HepG2 (cell line): ENCODE data around the gene TNPO3. TPM values are rescaled to one million over a fixed set of nuclear protein-coding genes. Genes with fewer than 3 reads are reported as not detected.

Experiments used
- HOXA5 ChIP-seq: sonication (generic); formaldehyde crosslinking; IDR thresholded peaks from 2 replicates; pipeline ENCODE4 v1.4.0; 2020; ENCODE audit warnings: missing genetic modification reagents
- MBNL3 ChIP-seq: fragments of 250-450 bp; sonication (Bioruptor Pico); conservative IDR thresholded peaks from 2 replicates; pipeline ENCODE4 v1.8.0; 2022; ENCODE audit warnings: mild to moderate bottlenecking, inconsistent platforms
- MYNN ChIP-seq: sonication (generic); formaldehyde crosslinking; IDR thresholded peaks from 2 replicates; pipeline ENCODE4 v1.4.0; 2020; ENCODE audit warnings: mild to moderate bottlenecking, low read depth, missing genetic modification reagents
- NONO ChIP-seq, 2 experiments: fragments of 450-650 bp in 1 of 2; sonication (generic) in 1 of 2; formaldehyde crosslinking in 1 of 2; IDR thresholded peaks in 1 of 2; conservative IDR thresholded peaks in 1 of 2; 2 replicates each; pipeline versions ENCODE4 v1.6.1 to v1.8.0; 2017 to 2022; ENCODE audit warnings: mild to moderate bottlenecking in 1 of 2, missing genetic modification reagents in 1 of 2, moderate library complexity in 1 of 2
- POLR2A ChIP-seq, 2 experiments: IDR thresholded peaks; 2 replicates each; pipeline ENCODE4 v1.6.1; 2011; ENCODE audit warnings: low read depth in 2 of 2, low read length in 2 of 2, mild to moderate bottlenecking in 1 of 2, moderate library complexity in 1 of 2; ENCODE audit not compliant: insufficient read depth in 1 of 2
- RBFOX2 ChIP-seq: fragments of 200-400 bp; formaldehyde crosslinking; IDR thresholded peaks from 2 replicates; pipeline ENCODE4 v1.6.1; 2017; ENCODE audit warnings: low read depth, mild to moderate bottlenecking, low read length
- RFX5 ChIP-seq: IDR thresholded peaks from 2 replicates; pipeline ENCODE4 v1.6.1; 2011; ENCODE audit warnings: low read depth, low read length, improper control_type of control experiment
- YY1 ChIP-seq: IDR thresholded peaks from 2 replicates; pipeline ENCODE4 v1.6.1; 2011; ENCODE audit warnings: low read length, low read depth, moderate library complexity, mild to moderate bottlenecking; ENCODE audit not compliant: insufficient read depth, insufficient replicate concordance
- ZNF552 ChIP-seq: sonication (generic); formaldehyde crosslinking; IDR thresholded peaks from 2 replicates; pipeline ENCODE4 v1.9.0; 2022; ENCODE audit warnings: missing genetic modification reagents, mild to moderate bottlenecking, borderline replicate concordance
- ZNF567 ChIP-seq: sonication (generic); formaldehyde crosslinking; IDR thresholded peaks from 2 replicates; pipeline ENCODE4 v1.8.1; 2023; ENCODE audit warnings: mild to moderate bottlenecking, missing genetic modification reagents, borderline replicate concordance
- ZNF615 ChIP-seq: sonication (generic); formaldehyde crosslinking; IDR thresholded peaks from 2 replicates; pipeline ENCODE4 v1.5.0; 2020; ENCODE audit warnings: mild to moderate bottlenecking, missing genetic modification reagents, borderline replicate concordance
- ZNF841 ChIP-seq: sonication (generic); formaldehyde crosslinking; IDR thresholded peaks from 2 replicates; pipeline ENCODE4 v1.8.1; 2023; ENCODE audit warnings: missing genetic modification reagents, borderline replicate concordance
- polyA plus RNA-seq, 8 experiments: library from polyadenylated mRNA; depleted of rRNA in 3 of 8; stranded (reverse) in 7 of 8; unstranded in 1 of 8; fragments of >200 nt; fragmentation: Illumina TruSeq in 4 of 8; extraction: Trizol in 4 of 8; gene quantifications; 2 replicates each; pipeline versions ENCODE4 v1.2.1 to v1.2.3, GENCODE V29; 2011 to 2016; ENCODE audit warnings: low read depth in 4 of 8, missing spikeins in 1 of 8, mixed read lengths in 1 of 8; ENCODE audit not compliant: insufficient read depth in 1 of 8
- total RNA-seq, 5 experiments: library from RNA; depleted of rRNA; stranded (reverse); fragments of >200 nt; fragmentation: Illumina TruSeq; extraction: Trizol; gene quantifications; 2 replicates each; pipeline ENCODE4 v1.2.3, GENCODE V29; 2016; ENCODE audit warnings: low read depth in 1 of 5
- TF ChIP-seq, protein P1 (sequence below): sonication (generic); formaldehyde crosslinking; IDR thresholded peaks from 2 replicates; pipeline ENCODE4 v1.4.0; 2020; ENCODE audit warnings: missing genetic modification reagents, borderline replicate concordance
- TF ChIP-seq, protein P2 (sequence below): sonication (generic); formaldehyde crosslinking; IDR thresholded peaks from 2 replicates; pipeline ENCODE4 v1.4.0; 2020; ENCODE audit warnings: missing genetic modification reagents
- TF ChIP-seq, protein P3 (sequence below): IDR thresholded peaks from 2 replicates; pipeline ENCODE4 v1.6.1; 2016; ENCODE audit warnings: missing genetic modification reagents, missing compliant biosample characterization
- TF ChIP-seq, protein P4 (sequence below): fragments of 450-650 bp; IDR thresholded peaks from 2 replicates; pipeline ENCODE4 v1.6.1; 2017; ENCODE audit warnings: mild to moderate bottlenecking

TNPO3 gene
- total and polyA plus RNA-seq, 2 of the 13 experiments (the other 11 are each of a cell fraction or from before 2014, with no cell fraction given), result 23.8 to 44.6 TPM

DNA sequence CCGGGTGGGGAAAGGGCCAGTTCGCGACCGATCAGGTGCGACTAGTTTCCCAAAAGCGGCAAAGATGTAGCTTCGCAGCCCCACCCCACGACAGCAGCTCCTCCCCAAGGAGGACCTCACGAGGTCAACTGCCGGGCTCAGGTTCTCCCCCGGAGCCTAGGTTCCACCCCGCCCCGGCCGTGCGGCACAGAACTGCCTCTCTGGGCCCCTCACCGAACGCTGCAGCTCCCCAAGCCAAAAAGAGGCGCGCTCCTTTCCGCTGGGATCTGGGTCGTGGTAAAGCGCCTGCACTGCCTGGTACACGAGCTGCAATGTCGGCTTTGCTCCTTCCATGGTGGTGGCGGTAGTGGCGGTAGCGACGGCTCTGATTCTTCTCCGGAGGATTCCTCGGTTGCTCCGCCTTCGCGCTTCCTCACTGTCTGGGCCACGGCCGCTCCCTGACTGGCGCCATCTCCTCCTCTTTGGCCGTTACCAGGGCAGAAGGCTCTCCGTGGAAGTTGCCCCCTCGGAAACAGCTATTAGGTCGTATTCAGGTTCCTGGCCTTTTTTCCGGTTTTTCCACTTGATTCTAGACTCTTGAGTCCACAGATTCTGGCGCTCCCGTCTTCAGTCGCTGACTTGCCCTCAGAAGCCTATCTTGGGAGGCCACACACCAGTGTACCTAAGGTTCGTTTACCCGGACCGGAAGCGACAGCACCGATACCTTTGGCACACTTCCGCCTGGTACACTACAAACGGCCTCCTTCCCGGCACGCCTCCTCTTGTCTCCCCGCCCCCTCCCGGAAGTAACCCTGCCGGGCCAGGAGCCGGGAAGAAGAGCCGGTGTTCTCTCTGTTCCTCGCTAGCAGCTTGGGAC lies at the start of gene TNPO3 (continued):
- TF ChIP-seq, protein P1, sequence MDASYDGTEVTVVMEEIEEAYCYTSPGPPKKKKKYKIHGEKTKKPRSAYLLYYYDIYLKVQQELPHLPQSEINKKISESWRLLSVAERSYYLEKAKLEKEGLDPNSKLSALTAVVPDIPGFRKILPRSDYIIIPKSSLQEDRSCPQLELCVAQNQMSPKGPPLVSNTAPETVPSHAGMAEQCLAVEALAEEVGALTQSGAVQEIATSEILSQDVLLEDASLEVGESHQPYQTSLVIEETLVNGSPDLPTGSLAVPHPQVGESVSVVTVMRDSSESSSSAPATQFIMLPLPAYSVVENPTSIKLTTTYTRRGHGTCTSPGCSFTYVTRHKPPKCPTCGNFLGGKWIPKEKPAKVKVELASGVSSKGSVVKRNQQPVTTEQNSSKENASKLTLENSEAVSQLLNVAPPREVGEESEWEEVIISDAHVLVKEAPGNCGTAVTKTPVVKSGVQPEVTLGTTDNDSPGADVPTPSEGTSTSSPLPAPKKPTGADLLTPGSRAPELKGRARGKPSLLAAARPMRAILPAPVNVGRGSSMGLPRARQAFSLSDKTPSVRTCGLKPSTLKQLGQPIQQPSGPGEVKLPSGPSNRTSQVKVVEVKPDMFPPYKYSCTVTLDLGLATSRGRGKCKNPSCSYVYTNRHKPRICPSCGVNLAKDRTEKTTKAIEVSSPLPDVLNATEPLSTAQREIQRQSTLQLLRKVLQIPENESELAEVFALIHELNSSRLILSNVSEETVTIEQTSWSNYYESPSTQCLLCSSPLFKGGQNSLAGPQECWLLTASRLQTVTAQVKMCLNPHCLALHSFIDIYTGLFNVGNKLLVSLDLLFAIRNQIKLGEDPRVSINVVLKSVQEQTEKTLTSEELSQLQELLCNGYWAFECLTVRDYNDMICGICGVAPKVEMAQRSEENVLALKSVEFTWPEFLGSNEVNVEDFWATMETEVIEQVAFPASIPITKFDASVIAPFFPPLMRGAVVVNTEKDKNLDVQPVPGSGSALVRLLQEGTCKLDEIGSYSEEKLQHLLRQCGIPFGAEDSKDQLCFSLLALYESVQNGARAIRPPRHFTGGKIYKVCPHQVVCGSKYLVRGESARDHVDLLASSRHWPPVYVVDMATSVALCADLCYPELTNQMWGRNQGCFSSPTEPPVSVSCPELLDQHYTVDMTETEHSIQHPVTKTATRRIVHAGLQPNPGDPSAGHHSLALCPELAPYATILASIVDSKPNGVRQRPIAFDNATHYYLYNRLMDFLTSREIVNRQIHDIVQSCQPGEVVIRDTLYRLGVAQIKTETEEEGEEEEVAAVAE (CRISPR knock-in tag), result no peak
- peak; percentile 89 for TF ChIP-seq YY1
- TF ChIP-seq HOXA5 (CRISPR knock-in tag), result peak; percentile 25; the same call in 1 of the 2 replicates
- no peak for TF ChIP-seq ZNF841 (CRISPR knock-in tag)
- peak; percentile 84 for TF ChIP-seq RBFOX2
- TF ChIP-seq ZNF615 (CRISPR knock-in tag), result peak; percentile 91; the same call in 1 of the 2 replicates
- TF ChIP-seq, protein P2, sequence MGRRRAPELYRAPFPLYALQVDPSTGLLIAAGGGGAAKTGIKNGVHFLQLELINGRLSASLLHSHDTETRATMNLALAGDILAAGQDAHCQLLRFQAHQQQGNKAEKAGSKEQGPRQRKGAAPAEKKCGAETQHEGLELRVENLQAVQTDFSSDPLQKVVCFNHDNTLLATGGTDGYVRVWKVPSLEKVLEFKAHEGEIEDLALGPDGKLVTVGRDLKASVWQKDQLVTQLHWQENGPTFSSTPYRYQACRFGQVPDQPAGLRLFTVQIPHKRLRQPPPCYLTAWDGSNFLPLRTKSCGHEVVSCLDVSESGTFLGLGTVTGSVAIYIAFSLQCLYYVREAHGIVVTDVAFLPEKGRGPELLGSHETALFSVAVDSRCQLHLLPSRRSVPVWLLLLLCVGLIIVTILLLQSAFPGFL, result no peak
- no peak for TF ChIP-seq NONO (IDR thresholded peaks at IDR 0.05)
- TF ChIP-seq NONO (CRISPR knock-in tag; conservative IDR thresholded peaks at IDR 0.05), result peak; percentile 85
- TF ChIP-seq MYNN (CRISPR knock-in tag), result no peak; the same call in 1 of the 2 replicates
- TF ChIP-seq, protein P3, sequence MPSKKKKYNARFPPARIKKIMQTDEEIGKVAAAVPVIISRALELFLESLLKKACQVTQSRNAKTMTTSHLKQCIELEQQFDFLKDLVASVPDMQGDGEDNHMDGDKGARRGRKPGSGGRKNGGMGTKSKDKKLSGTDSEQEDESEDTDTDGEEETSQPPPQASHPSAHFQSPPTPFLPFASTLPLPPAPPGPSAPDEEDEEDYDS (CRISPR knock-in tag), result peak; percentile 79
- TF ChIP-seq ZNF552 (CRISPR knock-in tag), result peak; percentile 59; the same call in 1 of the 2 replicates
- TF ChIP-seq MBNL3, result no peak
- peak; percentile 74 to 93 for TF ChIP-seq POLR2A (IDR thresholded peaks at IDR 0.05; ENCODE audit: insufficient read depth in 1 of 2, low read depth in 2 of 2, low read length in 2 of 2)
- TF ChIP-seq, protein P4, sequence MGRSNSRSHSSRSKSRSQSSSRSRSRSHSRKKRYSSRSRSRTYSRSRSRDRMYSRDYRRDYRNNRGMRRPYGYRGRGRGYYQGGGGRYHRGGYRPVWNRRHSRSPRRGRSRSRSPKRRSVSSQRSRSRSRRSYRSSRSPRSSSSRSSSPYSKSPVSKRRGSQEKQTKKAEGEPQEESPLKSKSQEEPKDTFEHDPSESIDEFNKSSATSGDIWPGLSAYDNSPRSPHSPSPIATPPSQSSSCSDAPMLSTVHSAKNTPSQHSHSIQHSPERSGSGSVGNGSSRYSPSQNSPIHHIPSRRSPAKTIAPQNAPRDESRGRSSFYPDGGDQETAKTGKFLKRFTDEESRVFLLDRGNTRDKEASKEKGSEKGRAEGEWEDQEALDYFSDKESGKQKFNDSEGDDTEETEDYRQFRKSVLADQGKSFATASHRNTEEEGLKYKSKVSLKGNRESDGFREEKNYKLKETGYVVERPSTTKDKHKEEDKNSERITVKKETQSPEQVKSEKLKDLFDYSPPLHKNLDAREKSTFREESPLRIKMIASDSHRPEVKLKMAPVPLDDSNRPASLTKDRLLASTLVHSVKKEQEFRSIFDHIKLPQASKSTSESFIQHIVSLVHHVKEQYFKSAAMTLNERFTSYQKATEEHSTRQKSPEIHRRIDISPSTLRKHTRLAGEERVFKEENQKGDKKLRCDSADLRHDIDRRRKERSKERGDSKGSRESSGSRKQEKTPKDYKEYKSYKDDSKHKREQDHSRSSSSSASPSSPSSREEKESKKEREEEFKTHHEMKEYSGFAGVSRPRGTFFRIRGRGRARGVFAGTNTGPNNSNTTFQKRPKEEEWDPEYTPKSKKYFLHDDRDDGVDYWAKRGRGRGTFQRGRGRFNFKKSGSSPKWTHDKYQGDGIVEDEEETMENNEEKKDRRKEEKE, result no peak
- TF ChIP-seq RFX5, result peak; percentile 39; the same call in 1 of the 2 replicates
- no peak; the same call in 1 of the 2 replicates for TF ChIP-seq ZNF567 (CRISPR knock-in tag)
